IMR-90 (cell line): Measurements from ENCODE around the gene USP50. TPM values are rescaled to one million over a fixed set of nuclear protein-coding genes. Genes with fewer than 3 reads are reported as not detected.

ENCODE experiments used
- ATAC-seq: fragments of 200-7000 bp; cut with Tn5 transposase; 2 replicates; pipeline ENCODE4 v1.9.1; 2020; ENCODE audit warnings: low read depth, mild to moderate bottlenecking, moderate library complexity
- BruUV-seq: library from RNA; stranded (reverse); fragments of 400-500 nt; replicated peaks from 2 replicates; lab custom pipeline; 2021; lab: Mats Ljungman, UMichigan
- CTCF ChIA-PET: fragments of 300-600 bp; formaldehyde crosslinking; extraction: SDS; loops from one replicate; lab custom pipeline; 2021; ENCODE audit warnings: antibody characterized with exemption; lab: Yijun Ruan, JAX
- POLR2A ChIA-PET: fragments of 300-600 bp; sonication (Branson Sonifier 250); formaldehyde crosslinking; loops from one replicate; lab custom pipeline; 2022; ENCODE audit warnings: antibody characterized with exemption; ENCODE audit not compliant: unreplicated experiment; lab: Charles Lee
- DNase-seq: peaks from one replicate; pipeline ENCODE4 v3.0.0; 2013
- H2AFZ ChIP-seq: replicated peaks from 2 replicates; pipeline ENCODE3; 2013; ENCODE audit warnings: low read length, mild to moderate bottlenecking; ENCODE audit not compliant: poor library complexity
- H2AK5ac ChIP-seq: 2 replicates; pipeline ENCODE4 v1.6.1; 2013; ENCODE audit warnings: low read depth, low read length, inconsistent platforms
- H2AK9ac ChIP-seq: replicated peaks from 2 replicates; pipeline ENCODE3; 2013; ENCODE audit warnings: mild to moderate bottlenecking, low read depth, low read length, moderate library complexity; ENCODE audit not compliant: poor library complexity
- H2BK120ac ChIP-seq: 2 replicates; pipeline ENCODE4 v1.6.1; 2013; ENCODE audit warnings: low read depth, low read length, inconsistent platforms
- H2BK15ac ChIP-seq: 3 replicates; pipeline ENCODE4 v1.6.1; 2013; ENCODE audit warnings: low read depth, low read length, inconsistent platforms
- H2BK20ac ChIP-seq: 2 replicates; pipeline ENCODE4 v1.6.1; 2013; ENCODE audit warnings: low read depth, mild to moderate bottlenecking, inconsistent platforms, low read length, moderate library complexity
- H2BK5ac ChIP-seq: 2 replicates; pipeline ENCODE4 v1.6.1; 2013; ENCODE audit warnings: mild to moderate bottlenecking, low read depth, low read length, inconsistent platforms; ENCODE audit not compliant: poor library complexity, severe bottlenecking
- H3K14ac ChIP-seq: replicated peaks from 2 replicates; pipeline ENCODE4 v1.6.1; 2013; ENCODE audit warnings: low read depth, low read length, inconsistent platforms
- H3K18ac ChIP-seq: 2 replicates; pipeline ENCODE4 v1.6.1; 2013; ENCODE audit warnings: low read depth, low read length, control low read depth
- H3K23ac ChIP-seq: 2 replicates; pipeline ENCODE4 v1.6.1; 2013; ENCODE audit warnings: low read depth, low read length, inconsistent platforms
- H3K27ac ChIP-seq: 2 replicates; pipeline ENCODE4 v1.5.1; 2013; ENCODE audit warnings: mild to moderate bottlenecking, control low read depth, low read length; ENCODE audit not compliant: insufficient read depth
- H3K27me3 ChIP-seq: 2 replicates; pipeline ENCODE4 v1.6.1; 2013; ENCODE audit warnings: low read length; ENCODE audit not compliant: control insufficient read depth, insufficient read depth
- H3K36me3 ChIP-seq: 2 replicates; pipeline ENCODE4 v1.6.1; 2013; ENCODE audit warnings: low read length, mixed read lengths; ENCODE audit not compliant: control insufficient read depth, insufficient read depth
- H3K4ac ChIP-seq: 2 replicates; pipeline ENCODE4 v1.6.1; 2013; ENCODE audit warnings: low read depth, low read length, inconsistent platforms
- H3K4me1 ChIP-seq: 2 replicates; pipeline ENCODE4 v1.6.1; 2013; ENCODE audit warnings: low read length, mixed read lengths; ENCODE audit not compliant: control insufficient read depth, insufficient read depth
- H3K4me2 ChIP-seq: 2 replicates; pipeline ENCODE4 v1.6.1; 2013; ENCODE audit warnings: low read depth, mild to moderate bottlenecking, control low read depth, low read length, moderate library complexity
- H3K4me3 ChIP-seq: 2 replicates; pipeline ENCODE4 v1.5.1; 2013; ENCODE audit warnings: low read depth, mild to moderate bottlenecking, control low read depth, low read length, moderate library complexity; ENCODE audit not compliant: insufficient read depth
- H3K56ac ChIP-seq: 2 replicates; pipeline ENCODE4 v1.6.1; 2013; ENCODE audit warnings: low read length, inconsistent platforms; ENCODE audit not compliant: insufficient read depth; ENCODE audit errors: extremely low read depth
- H3K79me1 ChIP-seq, 2 experiments: 2 replicates each; pipeline ENCODE4 v1.6.1; 2013; ENCODE audit warnings: low read length in 2 of 2, inconsistent platforms in 1 of 2, low read depth in 1 of 2
- H3K9ac ChIP-seq: 2 replicates; pipeline ENCODE4 v1.6.1; 2013; ENCODE audit warnings: low read depth, low read length, control low read depth
- H3K9me1 ChIP-seq: 2 replicates; pipeline ENCODE4 v1.6.1; 2013; ENCODE audit warnings: low read length, inconsistent platforms; ENCODE audit not compliant: insufficient read depth
- H3K9me3 ChIP-seq: 2 replicates; pipeline ENCODE4 v1.6.1; 2013; ENCODE audit warnings: low read length; ENCODE audit not compliant: control insufficient read depth, insufficient read depth
- H4K20me1 ChIP-seq: 2 replicates; pipeline ENCODE4 v1.6.1; 2013; ENCODE audit warnings: low read length, inconsistent platforms; ENCODE audit not compliant: insufficient read depth
- H4K5ac ChIP-seq: 2 replicates; pipeline ENCODE4 v1.6.1; 2013; ENCODE audit warnings: mild to moderate bottlenecking, low read depth, low read length, control low read depth
- H4K8ac ChIP-seq, 2 experiments: 2 replicates each; pipeline ENCODE4 v1.6.1; 2013; ENCODE audit warnings: low read depth in 2 of 2, low read length in 2 of 2, control low read depth in 1 of 2, inconsistent platforms in 1 of 2
- H4K91ac ChIP-seq: 2 replicates; pipeline ENCODE4 v1.6.1; 2013; ENCODE audit warnings: low read depth, low read length, inconsistent platforms; ENCODE audit not compliant: insufficient read depth
- CEBPB ChIP-seq: IDR thresholded peaks from 2 replicates; pipeline ENCODE4 v1.6.1; 2012; ENCODE audit warnings: low read depth, low read length, improper control_type of control experiment
- CHD1 ChIP-seq: IDR thresholded peaks from 2 replicates; pipeline ENCODE4 v1.6.1; 2012; ENCODE audit warnings: low read depth, low read length, improper control_type of control experiment
- CTCF ChIP-seq: conservative IDR thresholded peaks from 2 replicates; pipeline ENCODE4 v1.5.1; 2012; ENCODE audit warnings: mild to moderate bottlenecking, low read depth, low read length, improper control_type of control experiment
- FOS ChIP-seq: fragments of 150-350 bp; IDR thresholded peaks from 2 replicates; pipeline ENCODE4 v1.6.1; 2016; ENCODE audit warnings: low read depth, low read length
- MAFK ChIP-seq: IDR thresholded peaks from 2 replicates; pipeline ENCODE4 v1.6.1; 2012; ENCODE audit warnings: low read depth, low read length, improper control_type of control experiment
- MXI1 ChIP-seq: IDR thresholded peaks from 2 replicates; pipeline ENCODE4 v1.6.1; 2012; ENCODE audit warnings: low read depth, mild to moderate bottlenecking, low read length, moderate library complexity, borderline replicate concordance
- SMC3 ChIP-seq: fragments of 150-350 bp; IDR thresholded peaks from 2 replicates; pipeline ENCODE4 v1.6.1; 2016; ENCODE audit warnings: low read depth, mild to moderate bottlenecking, antibody characterized with exemption, low read length, moderate library complexity
- WGBS, 2 experiments: methylation state at CpG; one replicate each; pipeline versions ENCODE4 v1.1.5 to v1.1.7; 2013; ENCODE audit warnings: missing lambda C conversion rate in 2 of 2; ENCODE audit not compliant: insufficient read length in 1 of 2; ENCODE audit errors: extremely low coverage in 2 of 2; 5-methylcytosine and 5-hydroxymethylcytosine counted together
- dilution Hi-C: fragments of 300-500 bp; cut with HindIII; formaldehyde crosslinking; loops from one replicate; pipeline ENCODE4 v1.14.3; 2018; ENCODE audit warnings: low sequenced_read_pairs; ENCODE audit not compliant: unreplicated experiment
- in situ Hi-C: fragments of 300-500 bp; cut with MboI; formaldehyde crosslinking; loops from 3 replicates; pipeline ENCODE4 v1.14.3; 2019; ENCODE audit warnings: low sequenced_read_pairs, inconsistent platforms, mixed read lengths
- intact Hi-C: fragments of 100-400 bp; cut with micrococcal nuclease; formaldehyde crosslinking; loops from 2 replicates; pipeline ENCODE4 v1.10.0; 2022
- polyA plus RNA-seq, 3 experiments: library from polyadenylated mRNA; depleted of rRNA; stranded (reverse); fragments of >200 nt; gene quantifications; 2 replicates each; pipeline ENCODE4 v1.2.3, GENCODE V29; 2012; ENCODE audit warnings: low replicate concordance in 1 of 3
- total RNA-seq: library from RNA; depleted of rRNA; stranded (reverse); fragments of >200 nt; gene quantifications from 2 replicates; pipeline ENCODE4 v1.2.3, GENCODE V29; 2012
- TF ChIP-seq, protein P1 (sequence below): fragments of 150-350 bp; IDR thresholded peaks from 2 replicates; pipeline ENCODE4 v1.6.1; 2017; ENCODE audit warnings: mild to moderate bottlenecking, antibody characterized with exemption, low read length, low read depth

Gene USP50
- total and polyA plus RNA-seq, 2 of the 4 experiments (the other 2 are of a cell fraction) = not detected

- ATAC-seq (no peak), DNase-seq (no peak)
- H3K56ac ChIP-seq = no peak overlapping the region
- no peak overlapping the region for H3K18ac ChIP-seq
- H2BK5ac ChIP-seq = no peak overlapping the region
- ChIA-PET POLR2A (no interaction called here), CTCF (no interaction called here)
- no peaks in the 10 kb centered on the region; a peak in 1 of 4 replicates for H3K79me1 ChIP-seq
- H3K36me3 ChIP-seq = peaks cover 25% of the 10 kb centered on the region
- intact Hi-C loops (no loop called here), dilution Hi-C loops (no loop called here), in situ Hi-C loops (no loop called here)
- H3K9ac ChIP-seq = no peak overlapping the region
- no peak overlapping the region for H3K4me2 ChIP-seq
- no peak overlapping the region for H4K5ac ChIP-seq
- TF ChIP-seq CEBPB (no peak), CTCF (no peak), SMC3 (no peak), MAFK (no peak), MXI1 (no peak), CHD1 (no peak), FOS (no peak)
- TF ChIP-seq, protein P1, sequence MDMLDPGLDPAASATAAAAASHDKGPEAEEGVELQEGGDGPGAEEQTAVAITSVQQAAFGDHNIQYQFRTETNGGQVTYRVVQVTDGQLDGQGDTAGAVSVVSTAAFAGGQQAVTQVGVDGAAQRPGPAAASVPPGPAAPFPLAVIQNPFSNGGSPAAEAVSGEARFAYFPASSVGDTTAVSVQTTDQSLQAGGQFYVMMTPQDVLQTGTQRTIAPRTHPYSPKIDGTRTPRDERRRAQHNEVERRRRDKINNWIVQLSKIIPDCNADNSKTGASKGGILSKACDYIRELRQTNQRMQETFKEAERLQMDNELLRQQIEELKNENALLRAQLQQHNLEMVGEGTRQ = no peak
- BruUV-seq = no TSS peak
- H2AK9ac ChIP-seq = no peak overlapping the region
- no peak overlapping the region for H3K23ac ChIP-seq
- H4K20me1 ChIP-seq = no peaks in the 10 kb centered on the region; the same call in 1 of the 2 replicates
- no peak overlapping the region for H4K8ac ChIP-seq
- no peak overlapping the region for H3K27ac ChIP-seq
- H3K14ac ChIP-seq = no peak overlapping the region
- H2AFZ ChIP-seq = no peak overlapping the region
- H3K27me3 ChIP-seq = no peaks in the 10 kb centered on the region
- no peaks in the 10 kb centered on the region for H3K9me3 ChIP-seq
- H3K4me3 ChIP-seq = no peak overlapping the region
- H3K9me1 ChIP-seq = no peaks in the 10 kb centered on the region
- no peak overlapping the region for H2BK120ac ChIP-seq
- H4K91ac ChIP-seq = no peak overlapping the region
- no peak overlapping the region for H2BK15ac ChIP-seq
- no peaks in the 10 kb centered on the region for H3K4me1 ChIP-seq
- WGBS, 2 experiments = 100% methylated on average over 2 of the region's 3 CpGs; no CpG with 5 or more reads in 1 of the 2 experiments
- no peak overlapping the region for H2BK20ac ChIP-seq
- no peak overlapping the region for H3K4ac ChIP-seq
- H2AK5ac ChIP-seq = no peak overlapping the region
Measured at GRCh38 chr15:50593761-50594160, 47.3 kb upstream of the USP50 start.
